ENCODE results near the gene CHAF1B.
"Not testable (repeated sequence)": the region's sequence is repeated elsewhere in the genome, so short reads cannot be mapped to it uniquely, and the experiment has no call there.

Gene CHAF1B

GRCh38 chr21:36388096-36388495 lies 2.9 kb downstream of the CHAF1B start:
- ATAC-seq (ENCODE audit: insufficient read depth, low read depth), result no peak
- Histone ChIP-seq H3K27me3 (ENCODE audit: insufficient read depth, low read length, poor library complexity) (no peaks in the 10 kb centered on the region), H3K9ac (ENCODE audit: low read depth, low read length) (no peak overlapping the region), H2AFZ (ENCODE audit: low read depth, low read length) (no peak overlapping the region), H3K4me3 (ENCODE audit: low read depth in 1 of 2, low read length in 2 of 2) (no peak overlapping the region), H3K9me3 (ENCODE audit: insufficient read depth, low read length, severe bottlenecking) (peaks cover 6% of the 10 kb centered on the region), H3K4me1 (ENCODE audit: insufficient read depth, low read length) (peaks cover 38% of the 10 kb centered on the region), H3K79me2 (ENCODE audit: insufficient read depth, low read length) (peaks cover 38% of the 10 kb centered on the region), H3K4me2 (ENCODE audit: insufficient read depth, low read length) (peak overlapping the region; percentile 42; the same call in 1 of the 2 replicates), H3K27ac (ENCODE audit: low read length) (no peak overlapping the region), H3K36me3 (ENCODE audit: insufficient read depth, low read length) (peaks cover 64% of the 10 kb centered on the region), H4K20me1 (ENCODE audit: insufficient read depth, low read length) (peaks cover 5% of the 10 kb centered on the region; the same call in 1 of the 2 replicates)
- TF ChIP-seq, protein P1, sequence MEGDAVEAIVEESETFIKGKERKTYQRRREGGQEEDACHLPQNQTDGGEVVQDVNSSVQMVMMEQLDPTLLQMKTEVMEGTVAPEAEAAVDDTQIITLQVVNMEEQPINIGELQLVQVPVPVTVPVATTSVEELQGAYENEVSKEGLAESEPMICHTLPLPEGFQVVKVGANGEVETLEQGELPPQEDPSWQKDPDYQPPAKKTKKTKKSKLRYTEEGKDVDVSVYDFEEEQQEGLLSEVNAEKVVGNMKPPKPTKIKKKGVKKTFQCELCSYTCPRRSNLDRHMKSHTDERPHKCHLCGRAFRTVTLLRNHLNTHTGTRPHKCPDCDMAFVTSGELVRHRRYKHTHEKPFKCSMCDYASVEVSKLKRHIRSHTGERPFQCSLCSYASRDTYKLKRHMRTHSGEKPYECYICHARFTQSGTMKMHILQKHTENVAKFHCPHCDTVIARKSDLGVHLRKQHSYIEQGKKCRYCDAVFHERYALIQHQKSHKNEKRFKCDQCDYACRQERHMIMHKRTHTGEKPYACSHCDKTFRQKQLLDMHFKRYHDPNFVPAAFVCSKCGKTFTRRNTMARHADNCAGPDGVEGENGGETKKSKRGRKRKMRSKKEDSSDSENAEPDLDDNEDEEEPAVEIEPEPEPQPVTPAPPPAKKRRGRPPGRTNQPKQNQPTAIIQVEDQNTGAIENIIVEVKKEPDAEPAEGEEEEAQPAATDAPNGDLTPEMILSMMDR (IDR thresholded peaks at IDR 0.05; ENCODE audit: borderline replicate concordance, extremely low read depth, low read length, poor library complexity, severe bottlenecking), result no peak
- TF ChIP-seq EZH2 (IDR thresholded peaks at IDR 0.05; ENCODE audit: borderline replicate concordance, low read depth, low read length, severe bottlenecking), result no peak
- no peak for DNase-seq

GRCh38 chr21:36388835-36389234 lies 3.6 kb downstream of the CHAF1B start:
- H3K79me2 ChIP-seq (ENCODE audit: insufficient read depth, low read length), result peaks cover 38% of the 10 kb centered on the region
- ATAC-seq (ENCODE audit: insufficient read depth, low read depth) (no peak), DNase-seq (no peak)
- no peak overlapping the region for H3K4me3 ChIP-seq (ENCODE audit: low read depth in 1 of 2, low read length in 2 of 2)
- TF ChIP-seq, protein P1 (IDR thresholded peaks at IDR 0.05; ENCODE audit: borderline replicate concordance, extremely low read depth, low read length, poor library complexity, severe bottlenecking), result no peak
- no peak for TF ChIP-seq EZH2 (IDR thresholded peaks at IDR 0.05; ENCODE audit: borderline replicate concordance, low read depth, low read length, severe bottlenecking)
- peaks cover 5% of the 10 kb centered on the region; the same call in 1 of the 2 replicates for H4K20me1 ChIP-seq (ENCODE audit: insufficient read depth, low read length)
- peaks cover 38% of the 10 kb centered on the region for H3K4me1 ChIP-seq (ENCODE audit: insufficient read depth, low read length)
- H3K27ac ChIP-seq (ENCODE audit: low read length), result no peak overlapping the region
- peak overlapping the region; percentile 23; the same call in 1 of the 2 replicates for H3K4me2 ChIP-seq (ENCODE audit: insufficient read depth, low read length)
- no peak overlapping the region for H3K9ac ChIP-seq (ENCODE audit: low read depth, low read length)
- H3K9me3 ChIP-seq (ENCODE audit: insufficient read depth, low read length, severe bottlenecking), result peaks cover 6% of the 10 kb centered on the region
- peaks cover 68% of the 10 kb centered on the region for H3K36me3 ChIP-seq (ENCODE audit: insufficient read depth, low read length)
- H2AFZ ChIP-seq (ENCODE audit: low read depth, low read length), result no peak overlapping the region
- no peaks in the 10 kb centered on the region for H3K27me3 ChIP-seq (ENCODE audit: insufficient read depth, low read length, poor library complexity)

- Histone ChIP-seq H3K36me3 (ENCODE audit: insufficient read depth, low read length) (peaks cover 85% of the 10 kb centered on the region), H3K4me1 (ENCODE audit: insufficient read depth, low read length) (peaks cover 23% of the 10 kb centered on the region), H3K79me2 (ENCODE audit: insufficient read depth, low read length) (peaks cover 24% of the 10 kb centered on the region; the same call in 1 of the 2 replicates)
- DNase-seq; H4K20me1 ChIP-seq (ENCODE audit: insufficient read depth, low read length); H3K27me3 ChIP-seq (ENCODE audit: insufficient read depth, low read length, poor library complexity); H2AFZ ChIP-seq (ENCODE audit: low read depth, low read length); H3K4me3 ChIP-seq (ENCODE audit: low read depth in 1 of 2, low read length in 2 of 2); H3K9ac ChIP-seq (ENCODE audit: low read depth, low read length); H3K27ac ChIP-seq (ENCODE audit: low read length); H3K9me3 ChIP-seq (ENCODE audit: insufficient read depth, low read length, severe bottlenecking); H3K4me2 ChIP-seq (ENCODE audit: insufficient read depth, low read length); ATAC-seq (ENCODE audit: insufficient read depth, low read depth): not testable (repeated sequence)
Measured at GRCh38 chr21:36391649-36392048, 6.5 kb downstream of the CHAF1B start.

DNA sequence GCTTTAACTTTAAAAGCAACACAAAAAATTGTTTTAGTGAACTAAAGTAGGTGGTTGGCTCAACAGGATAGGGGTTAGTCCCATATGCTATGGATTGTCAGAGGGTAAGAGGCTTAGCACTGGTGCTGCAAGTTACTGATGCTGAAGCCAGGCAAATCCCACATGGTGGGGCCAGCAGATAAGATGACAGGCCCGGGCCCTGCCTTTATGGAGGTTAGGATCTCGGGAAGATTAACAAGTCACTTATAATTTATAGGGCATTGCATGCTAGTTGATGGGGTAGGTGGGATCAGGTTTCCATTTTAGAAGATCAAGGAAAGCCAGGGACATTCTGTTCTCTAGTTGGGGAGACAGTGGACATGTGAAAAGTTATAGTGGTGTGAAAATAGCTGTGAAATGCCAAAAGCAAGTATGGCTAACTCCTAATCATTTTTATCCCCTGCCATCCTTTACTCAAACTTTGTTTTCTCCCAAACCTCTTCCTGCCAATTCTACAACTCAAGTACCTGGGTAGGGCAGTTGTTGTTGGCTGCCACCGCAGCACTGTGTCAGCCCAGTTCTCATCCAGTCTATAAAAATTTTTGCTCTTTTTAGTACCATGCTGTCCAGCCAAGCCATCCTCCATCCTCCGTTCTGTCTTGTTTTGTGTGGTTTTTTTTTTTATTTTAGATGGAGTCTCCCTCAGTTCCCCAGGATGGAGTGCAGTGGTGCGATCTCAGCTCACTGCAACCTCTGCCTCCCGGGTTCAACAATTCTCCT lies 10.3 kb downstream of the CHAF1B start:
- H3K9me3 ChIP-seq (ENCODE audit: insufficient read depth, low read length, severe bottlenecking), result peaks cover 6% of the 10 kb centered on the region

More for the DNA sequence above, 10.3 kb downstream of the CHAF1B start:
- Histone ChIP-seq H3K27me3 (ENCODE audit: insufficient read depth, low read length, poor library complexity) (no peaks in the 10 kb centered on the region), H3K9ac (ENCODE audit: low read depth, low read length) (no peak overlapping the region), H3K36me3 (ENCODE audit: insufficient read depth, low read length) (peaks cover 82% of the 10 kb centered on the region), H3K79me2 (ENCODE audit: insufficient read depth, low read length) (no peaks in the 10 kb centered on the region), H2AFZ (ENCODE audit: low read depth, low read length) (no peak overlapping the region), H4K20me1 (ENCODE audit: insufficient read depth, low read length) (no peaks in the 10 kb centered on the region), H3K4me3 (ENCODE audit: low read depth in 1 of 2, low read length in 2 of 2) (no peak overlapping the region), H3K4me2 (ENCODE audit: insufficient read depth, low read length) (no peak overlapping the region), H3K27ac (ENCODE audit: low read length) (no peak overlapping the region), H3K4me1 (ENCODE audit: insufficient read depth, low read length) (no peaks in the 10 kb centered on the region)
- ATAC-seq (ENCODE audit: insufficient read depth, low read depth), result no peak
- DNase-seq, result no peak
- TF ChIP-seq EZH2 (IDR thresholded peaks at IDR 0.05; ENCODE audit: borderline replicate concordance, low read depth, low read length, severe bottlenecking), result no peak
- TF ChIP-seq, protein P1 (IDR thresholded peaks at IDR 0.05; ENCODE audit: borderline replicate concordance, extremely low read depth, low read length, poor library complexity, severe bottlenecking), result no peak
